Activated CD4-positive, alpha-beta T cell treated with anti-CD3 and anti-CD28 coated beads for 4 hours (primary cell): ENCODE results near the gene TRAPPC5.
"Not testable (repeated sequence)": the region's sequence is repeated elsewhere in the genome, so short reads cannot be mapped to it uniquely, and the experiment has no call there.

Experiments used
- DNase-seq, 2 donors: peaks; one replicate each; pipeline ENCODE4 v3.0.0-alpha.2; 2020

Gene TRAPPC5

GRCh38 chr19:7680606-7681339, at the start of gene TRAPPC5:
TRAPPC5 (plus strand) TSS chr19:7680833; CDS start chr19:7682254, 1,421 bp downstream.
- DNase-seq, result peak; percentile 84 to 88

GRCh38 chr19:7631577-7631976, 49.1 kb upstream of the TRAPPC5 start:
- DNase-seq, result no peak

GRCh38 chr19:7632340-7633203, 48.1 kb upstream of the TRAPPC5 start:
- DNase-seq, result no peak

GRCh38 chr19:7633698-7634097, 46.9 kb upstream of the TRAPPC5 start, which contains the start of gene PCP2:
PCP2 (minus strand) TSS chr19:7633719; CDS start chr19:7633457, 262 bp downstream.
- no peak for DNase-seq

GRCh38 chr19:7635670-7636069, 45.0 kb upstream of the TRAPPC5 start:
- no peak for DNase-seq

- no peak for DNase-seq
Observed at GRCh38 chr19:7636317-7636690, 44.3 kb upstream of the TRAPPC5 start.

- DNase-seq, result peak; percentile 90 to 93
Observed at GRCh38 chr19:7636691-7637373, 43.8 kb upstream of the TRAPPC5 start, which contains the start of gene STXBP2. STXBP2 (plus strand) TSS chr19:7637110; CDS start chr19:7637150, 40 bp downstream.

GRCh38 chr19:7637374-7638256, 43.0 kb upstream of the TRAPPC5 start:
- DNase-seq, result no peak

- no peak for DNase-seq
Observed at GRCh38 chr19:7638802-7639465, 41.7 kb upstream of the TRAPPC5 start.

- DNase-seq, result no peak
Observed at GRCh38 chr19:7639863-7640348, 40.7 kb upstream of the TRAPPC5 start.

GRCh38 chr19:7640803-7641202, 39.8 kb upstream of the TRAPPC5 start:
- DNase-seq, result no peak

- DNase-seq, result no peak
Observed at GRCh38 chr19:7641290-7642276, 39.0 kb upstream of the TRAPPC5 start.

GRCh38 chr19:7642295-7643030, 38.2 kb upstream of the TRAPPC5 start:
- DNase-seq, result no peak

- DNase-seq, result no peak
Observed at GRCh38 chr19:7643031-7643415, 37.6 kb upstream of the TRAPPC5 start.

- DNase-seq, result not testable (repeated sequence)
Observed at GRCh38 chr19:7643629-7644549, 36.7 kb upstream of the TRAPPC5 start.

GRCh38 chr19:7644550-7644877, 36.1 kb upstream of the TRAPPC5 start:
- no peak for DNase-seq

- DNase-seq, result no peak
Observed at GRCh38 chr19:7645163-7645562, 35.5 kb upstream of the TRAPPC5 start.

- no peak for DNase-seq
Observed at GRCh38 chr19:7645656-7646425, 34.8 kb upstream of the TRAPPC5 start.
